SH-SY5Y (cell line): ENCODE data around the gene EML1.

Source experiments
- GATA2 ChIP-seq: IDR thresholded peaks from 2 replicates; pipeline ENCODE4 v1.6.1; 2011; ENCODE audit warnings: mild to moderate bottlenecking, low read depth, low read length
- GATA3 ChIP-seq: IDR thresholded peaks from 2 replicates; pipeline ENCODE4 v1.6.1; 2011; ENCODE audit warnings: low read depth, mild to moderate bottlenecking, low read length, moderate library complexity

The EML1 gene

DNA sequence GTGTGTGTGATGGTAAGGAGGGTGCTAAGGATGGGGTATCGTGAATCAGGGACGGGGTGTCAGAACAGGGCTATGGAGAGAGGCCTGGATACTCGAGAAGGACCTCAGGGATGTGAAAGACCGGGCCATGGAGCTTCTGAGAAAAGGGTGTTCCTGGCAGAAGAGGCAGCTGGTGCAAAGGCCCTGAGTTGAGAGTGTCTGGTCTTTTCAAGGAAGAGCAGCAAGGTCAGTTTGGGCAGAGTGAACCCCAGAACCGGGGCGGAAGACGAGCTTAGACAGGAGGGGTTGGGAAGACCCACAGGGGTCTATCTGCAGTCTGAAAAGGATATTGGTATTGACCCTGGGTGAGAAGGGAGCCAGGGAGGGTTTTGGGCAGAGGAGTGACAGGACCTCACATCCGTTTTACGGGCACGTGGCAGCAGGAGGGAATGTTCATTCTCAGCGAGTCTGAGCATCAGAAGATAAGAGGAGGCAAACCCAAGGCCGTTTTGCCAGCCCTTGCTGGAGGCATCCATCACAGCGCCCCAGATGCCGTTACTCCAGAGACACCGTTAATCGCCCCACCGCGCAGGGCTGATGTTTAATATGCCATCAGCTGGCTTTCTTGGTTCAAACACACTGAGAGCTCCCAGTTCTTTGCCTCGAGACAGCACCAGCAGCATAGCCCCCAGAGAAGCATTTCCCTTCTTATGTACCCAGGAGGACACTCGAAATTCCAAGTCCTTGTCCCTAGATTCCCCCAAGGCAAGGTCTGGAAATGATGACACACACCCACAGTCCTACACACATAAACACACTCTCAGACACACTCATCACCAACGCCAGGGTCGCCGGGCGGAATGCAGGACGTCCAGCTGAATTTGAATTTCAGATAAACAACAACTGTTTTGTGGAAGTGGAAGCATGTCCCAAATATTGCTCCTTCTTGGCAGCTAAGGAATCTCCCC lies 41.4 kb upstream of the EML1 start:
- TF ChIP-seq GATA3 (no peak), GATA2 (0 out of 2 replicates have a peak, but pooled peaks have one; percentile 13)

DNA sequence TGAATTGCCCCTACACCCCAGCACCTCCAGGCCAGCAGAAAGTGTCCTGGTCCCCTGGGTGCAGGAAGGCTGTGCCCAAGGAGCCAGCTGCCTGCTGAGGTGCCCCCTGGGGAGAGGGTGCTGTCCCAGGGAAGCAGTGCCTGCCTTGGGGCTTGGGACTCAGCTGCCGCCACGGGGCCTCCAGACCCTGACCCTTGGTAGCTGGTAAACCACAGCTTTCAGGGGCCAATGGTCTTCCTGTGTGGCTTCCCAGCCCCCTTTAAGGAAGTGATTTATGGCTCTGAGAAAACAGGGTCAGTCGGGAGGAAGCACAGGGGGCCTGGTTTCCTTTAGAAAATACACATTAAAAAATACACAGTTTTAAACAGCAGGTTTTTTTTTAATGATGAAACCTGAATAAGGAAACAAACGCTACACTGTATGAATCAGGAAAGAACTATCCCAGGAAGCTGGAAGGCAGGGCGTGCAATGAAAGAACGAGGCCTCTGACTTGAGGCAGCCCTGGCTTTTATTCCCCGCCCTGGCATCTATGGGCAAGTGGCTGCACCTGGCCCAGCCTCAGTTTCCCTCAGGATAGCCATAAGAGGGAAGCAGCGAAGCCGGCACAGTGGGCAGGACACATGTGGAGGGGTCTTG lies 40.6 kb upstream of the EML1 start:
- TF ChIP-seq GATA3: no peak
- TF ChIP-seq GATA2: no peak

DNA sequence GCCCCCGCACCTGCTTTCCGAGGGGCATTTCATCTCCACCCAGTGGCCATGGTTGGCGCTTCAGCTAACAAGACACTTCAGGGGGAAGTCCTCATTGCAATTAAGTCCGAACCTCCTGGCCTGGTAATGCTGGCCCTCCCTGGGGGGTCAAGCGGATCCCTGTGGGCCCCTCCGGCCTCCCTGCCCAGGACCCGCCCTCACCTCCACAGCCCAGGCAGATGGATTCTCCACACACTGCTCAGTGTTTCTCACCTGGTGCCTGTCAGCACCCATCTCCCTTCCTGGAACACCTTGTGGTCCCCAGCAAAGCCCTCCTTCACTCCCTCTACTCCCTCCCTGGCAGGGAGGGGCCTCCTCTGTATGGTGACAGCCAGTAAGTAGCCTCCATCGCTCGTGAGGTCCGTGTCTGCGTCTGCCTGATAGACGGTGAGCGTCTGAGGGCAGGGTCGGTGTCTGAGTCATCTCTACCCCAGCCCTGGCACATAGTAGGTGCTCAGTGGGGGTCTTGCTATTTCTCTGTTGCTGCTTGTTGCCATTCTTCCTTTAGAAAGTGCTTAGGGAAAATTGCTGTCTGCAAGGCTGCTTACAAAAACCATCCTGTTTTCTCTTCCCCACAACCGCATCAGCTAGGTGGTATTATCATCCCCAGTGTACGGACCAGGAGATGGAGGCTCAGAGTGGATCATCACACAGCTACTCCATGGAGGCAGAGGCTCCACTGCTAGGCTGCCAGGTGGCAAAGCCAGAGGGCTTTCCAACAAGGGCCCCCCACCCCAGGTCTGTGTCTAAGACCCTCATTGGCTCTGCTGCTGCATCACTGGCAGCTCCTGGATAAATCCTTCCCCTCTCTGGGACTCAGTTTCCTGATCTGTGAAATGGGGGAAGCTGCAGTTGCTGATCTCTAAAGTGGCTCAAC lies 39.7 kb upstream of the EML1 start:
- TF ChIP-seq GATA2: no peak
- no peak for TF ChIP-seq GATA3

DNA sequence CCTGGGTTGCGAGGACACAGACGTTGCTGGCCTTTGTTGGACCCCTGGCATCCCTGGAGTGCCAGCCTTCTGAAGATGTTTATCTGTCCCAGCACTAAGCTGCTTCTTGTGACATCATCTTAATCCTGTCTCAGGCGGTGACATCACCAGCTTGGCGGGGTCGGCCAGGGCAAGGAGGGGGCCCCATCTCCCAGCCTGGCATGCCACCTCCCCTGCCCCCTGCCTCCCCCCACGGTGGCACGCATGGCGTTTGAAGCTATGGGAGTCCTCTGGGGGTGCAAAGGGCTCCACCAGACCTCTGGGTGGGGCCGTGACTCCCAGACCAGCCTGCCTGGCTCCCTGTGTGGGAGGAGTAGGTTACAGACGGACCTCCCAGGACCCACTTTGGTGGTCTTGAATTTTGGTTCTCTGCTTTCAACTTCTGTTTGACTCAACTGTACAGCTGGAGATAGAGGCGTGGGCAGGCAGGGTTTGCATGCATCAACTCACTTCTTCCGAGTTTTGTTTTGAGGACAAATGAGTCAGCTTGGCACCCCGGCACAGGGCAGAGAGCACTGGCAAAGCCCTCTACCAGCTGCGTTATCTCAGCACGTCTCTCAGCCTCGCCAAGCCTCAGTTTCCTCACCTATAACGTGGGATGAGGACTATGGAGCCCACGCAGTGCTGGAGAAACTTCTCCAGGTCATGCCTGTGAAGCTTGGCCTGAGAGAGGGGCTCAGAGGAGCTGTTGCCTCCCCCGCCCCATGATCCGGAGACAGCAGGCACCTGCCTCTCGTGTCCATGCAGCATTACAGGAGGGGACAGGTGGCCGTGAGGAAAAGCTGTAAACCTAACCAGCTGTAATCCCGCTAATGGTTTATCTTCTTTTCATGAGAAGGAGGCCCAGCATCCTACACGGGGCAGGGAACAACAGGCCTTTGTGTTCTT lies 38.8 kb upstream of the EML1 start:
- TF ChIP-seq GATA2 (no peak), GATA3 (no peak)

GRCh38 chr14:99755068-99755405 lies 38.2 kb upstream of the EML1 start:
- TF ChIP-seq GATA3: no peak
- TF ChIP-seq GATA2: no peak

DNA sequence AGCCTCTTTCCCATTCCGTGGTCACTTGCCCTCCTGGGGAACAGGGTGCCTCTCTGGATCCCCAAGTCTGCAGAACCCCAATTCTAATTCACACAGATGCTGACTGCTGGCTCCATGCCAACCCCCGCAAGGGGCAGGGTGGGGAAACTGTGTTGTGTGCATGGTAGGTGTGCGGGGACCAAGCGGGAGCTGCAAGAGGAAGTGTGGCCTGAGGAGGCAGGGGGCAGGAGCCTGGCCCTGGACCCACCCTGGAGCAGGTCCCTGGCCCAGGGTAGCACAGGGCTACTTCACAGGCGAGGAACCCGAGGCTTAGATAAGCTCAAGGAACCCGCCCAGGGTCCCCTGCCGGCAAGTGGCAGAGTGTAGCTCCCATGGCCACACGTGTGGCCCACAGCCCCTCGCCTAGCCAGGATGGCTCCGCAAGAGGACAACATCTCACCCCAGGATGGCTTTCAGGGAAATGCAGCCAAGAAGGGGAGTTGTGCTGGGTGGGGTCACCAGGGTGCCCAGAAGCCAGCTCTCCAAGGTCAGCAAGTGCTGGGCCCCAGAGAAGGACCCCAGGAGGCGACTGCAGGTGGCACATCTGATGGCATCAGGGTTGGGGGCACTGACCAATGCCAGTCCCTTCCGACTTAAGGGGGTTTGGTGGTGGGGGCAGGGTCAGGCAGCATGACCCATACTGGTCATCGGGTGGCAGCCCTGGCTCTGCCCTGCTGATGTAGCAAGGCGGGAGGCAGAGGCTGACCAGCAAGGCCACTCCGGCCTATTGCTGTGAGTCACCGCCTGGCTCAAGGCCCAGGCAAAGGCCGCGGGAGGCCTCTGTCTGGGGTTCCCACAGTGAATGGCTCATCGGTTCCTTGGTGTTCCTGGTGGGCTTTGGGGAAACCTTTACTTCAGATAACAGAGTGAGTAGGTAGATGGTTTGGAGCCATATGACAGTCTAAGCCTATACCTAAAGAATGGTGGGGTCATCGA lies 37.3 kb upstream of the EML1 start:
- TF ChIP-seq GATA3 (no peak), GATA2 (no peak)

DNA sequence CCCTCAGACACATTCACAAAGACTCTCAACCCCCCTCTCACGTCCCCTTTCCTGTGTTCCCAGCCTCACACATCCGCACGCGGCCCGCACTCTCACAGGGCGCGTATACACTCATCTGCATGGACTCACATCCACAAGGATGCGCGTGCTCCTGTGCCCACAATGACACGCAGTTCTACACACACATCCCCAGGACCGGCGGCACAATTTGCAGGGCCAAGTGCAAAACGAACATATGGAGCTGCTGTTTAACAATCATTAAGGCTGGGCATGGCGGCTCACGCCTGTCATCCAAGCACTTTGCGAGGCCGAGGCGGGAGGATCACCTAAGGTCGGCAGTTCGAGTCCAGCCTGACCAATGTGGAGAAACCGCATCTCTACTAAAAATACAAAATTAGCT lies 36.4 kb upstream of the EML1 start:
- no peak for TF ChIP-seq GATA3
- no peak for TF ChIP-seq GATA2

DNA sequence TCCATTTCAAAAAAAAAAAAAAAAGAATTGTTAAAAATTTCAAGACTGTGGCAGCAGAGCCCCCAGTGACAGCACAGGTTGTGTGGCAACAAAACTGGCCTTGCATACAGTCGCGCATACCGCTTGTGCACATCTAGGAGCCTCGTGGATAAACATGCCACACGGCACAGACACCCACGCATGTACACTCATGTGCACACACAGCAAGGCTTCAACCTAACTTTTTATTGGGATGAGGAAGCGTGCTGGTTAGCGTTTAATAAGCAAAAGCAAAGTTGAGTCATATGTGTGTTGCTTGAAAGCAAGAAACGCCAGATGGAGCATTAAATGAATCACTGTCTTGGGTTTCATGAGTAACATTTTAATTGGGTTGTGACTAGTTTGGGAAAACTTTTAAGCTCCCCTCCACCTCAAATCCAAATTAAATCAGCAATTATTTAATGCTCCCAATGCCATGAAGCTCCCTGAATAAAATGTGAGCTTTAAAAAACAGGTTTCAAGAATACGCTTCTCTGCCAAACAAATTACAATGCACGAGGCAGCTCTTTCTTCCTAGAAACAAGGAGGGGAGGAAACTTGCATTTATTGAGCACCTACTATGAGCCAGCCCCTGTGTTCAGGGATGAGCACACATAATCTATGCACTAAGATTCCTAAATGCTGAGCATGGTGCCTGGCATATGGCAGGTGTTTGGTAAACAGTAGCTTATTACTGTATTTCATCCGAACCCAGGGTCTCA lies 35.7 kb upstream of the EML1 start:
- no peak for TF ChIP-seq GATA2
- no peak for TF ChIP-seq GATA3

DNA sequence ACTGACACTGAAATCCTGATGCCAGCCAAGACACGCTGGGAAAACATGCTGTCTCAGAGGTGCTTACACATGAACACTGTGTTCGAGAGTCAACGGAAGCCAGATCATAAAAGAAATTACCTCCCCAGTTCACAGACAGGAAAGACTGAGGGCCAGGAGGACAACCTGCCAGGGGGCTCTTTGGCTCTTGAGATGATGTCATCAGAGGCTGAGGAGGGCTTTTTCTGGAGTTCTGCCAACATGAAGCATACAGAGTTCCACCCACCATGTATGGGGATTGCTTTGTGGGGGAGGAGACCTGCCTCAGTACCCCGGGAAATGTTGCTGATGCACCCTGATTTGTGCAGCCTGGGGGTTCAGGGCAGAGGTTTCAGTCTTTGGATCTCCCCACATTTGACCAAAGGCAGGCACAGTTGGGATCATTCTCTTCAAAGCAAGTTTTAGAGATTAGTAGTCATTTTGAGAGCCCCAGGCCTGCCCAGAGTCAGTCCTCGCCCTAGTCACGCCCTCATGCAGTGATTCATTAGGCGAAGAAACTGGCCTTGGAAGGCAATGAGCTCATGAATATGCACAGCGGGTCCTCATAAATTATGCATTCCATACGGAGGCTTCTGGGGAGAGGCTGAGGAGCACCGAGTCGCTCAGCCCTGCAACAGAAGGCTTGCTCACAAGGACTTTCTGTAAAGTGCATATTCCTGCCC lies 34.9 kb upstream of the EML1 start:
- TF ChIP-seq GATA3: no peak
- TF ChIP-seq GATA2: no peak

DNA sequence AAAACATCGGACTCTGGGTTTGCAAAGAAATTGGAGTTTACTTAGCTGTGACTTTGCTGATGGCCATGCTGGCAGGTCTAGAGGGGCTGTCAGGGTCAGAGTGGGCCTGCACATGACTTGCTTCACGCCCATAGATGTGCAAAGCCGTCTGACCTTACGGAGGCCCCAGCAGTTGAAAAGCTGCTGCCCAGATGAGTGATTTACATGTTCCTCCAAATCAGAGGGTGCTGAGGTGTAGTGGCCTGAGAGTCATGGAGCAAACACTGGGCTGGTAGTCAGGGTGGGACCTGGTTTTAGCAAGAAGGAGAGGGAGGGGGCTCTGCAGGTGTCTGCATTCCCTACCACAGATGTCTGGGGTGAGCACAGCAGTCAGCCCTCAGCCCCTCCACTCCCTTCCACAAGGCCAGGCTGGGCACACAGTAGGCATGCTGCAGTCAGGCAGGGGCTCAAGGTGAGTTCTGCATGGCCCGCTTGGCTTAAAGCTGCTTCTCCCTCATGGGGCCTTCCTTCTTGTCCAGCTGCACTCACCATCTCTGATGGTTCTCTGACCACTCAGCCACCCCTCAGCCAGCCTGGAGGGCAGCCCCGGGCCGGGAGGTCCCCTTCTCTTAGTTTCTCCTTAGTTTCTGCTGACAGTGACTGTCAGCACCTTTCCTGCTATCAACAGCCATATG lies 34.2 kb upstream of the EML1 start:
- TF ChIP-seq GATA2 (no peak), GATA3 (no peak)
